Mucosa of rectum (tissue), 2 donors: Measurements from ENCODE around the gene XNDC1N.

Source experiments
- H3K27ac ChIP-seq, 2 donors: one replicate each; pipeline ENCODE4 v1.7.0; 2013; ENCODE audit warnings: inconsistent platforms in 2 of 2, low read depth in 2 of 2, low read length in 2 of 2
- H3K27me3 ChIP-seq, 2 donors: one replicate each; pipeline ENCODE4 v1.7.0; 2013; ENCODE audit warnings: low read length in 2 of 2; ENCODE audit not compliant: control insufficient read depth in 2 of 2, insufficient read depth in 2 of 2
- H3K36me3 ChIP-seq, 2 donors: one replicate each; pipeline ENCODE4 v1.7.0; 2013; ENCODE audit warnings: low read length in 2 of 2; ENCODE audit not compliant: control insufficient read depth in 2 of 2, insufficient read depth in 2 of 2
- H3K4me1 ChIP-seq, 2 donors: one replicate each; pipeline ENCODE4 v1.7.0; 2013; ENCODE audit warnings: low read length in 2 of 2, mild to moderate bottlenecking in 1 of 2; ENCODE audit not compliant: control insufficient read depth in 2 of 2, insufficient read depth in 2 of 2
- H3K4me3 ChIP-seq, 2 donors: one replicate each; pipeline ENCODE4 v1.7.0; 2013; ENCODE audit warnings: low read length in 2 of 2
- H3K9ac ChIP-seq, 2 donors: one replicate each; pipeline ENCODE4 v1.7.0; 2013; ENCODE audit warnings: low read length in 2 of 2, low read depth in 1 of 2, mild to moderate bottlenecking in 1 of 2
- H3K9me3 ChIP-seq, 2 donors: one replicate each; pipeline ENCODE4 v1.7.0; 2013; ENCODE audit warnings: low read length in 2 of 2; ENCODE audit not compliant: control insufficient read depth in 2 of 2
- donor health status: healthy.
- donor health status: Normal muscosa, but diverticular disease.

XNDC1N gene

DNA sequence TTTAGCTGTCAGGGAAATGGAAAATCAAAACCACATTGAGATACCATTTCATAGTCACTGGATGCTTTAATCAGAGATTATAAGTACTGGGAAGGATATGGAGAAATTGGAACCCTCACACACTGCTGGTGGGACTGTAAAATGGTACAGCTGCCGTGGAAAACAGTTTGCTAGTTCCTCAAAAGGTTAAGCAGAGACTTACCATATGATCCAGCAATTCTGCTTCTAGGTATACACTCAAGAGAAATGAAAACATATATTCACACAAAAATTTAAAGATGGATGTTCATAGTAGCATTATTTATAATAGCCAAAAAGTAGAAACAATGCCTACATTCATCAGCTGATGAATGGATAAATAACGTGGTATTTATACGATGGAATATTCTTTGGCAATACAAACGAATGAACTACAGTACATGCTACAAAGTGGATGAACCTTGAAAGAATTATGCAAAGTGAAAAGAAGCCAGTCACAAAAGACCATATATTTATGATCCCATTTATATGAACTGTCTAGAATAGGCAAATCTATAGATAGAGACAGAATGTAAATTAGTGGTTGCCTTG, 23.4 kb upstream of the XNDC1N start:
- Histone ChIP-seq H3K27me3 (no peaks in the 10 kb centered on the region), H3K9me3 (no peaks in the 10 kb centered on the region), H3K4me3 (no peak overlapping the region), H3K27ac (no peak overlapping the region), H3K4me1 (peaks cover 6 to 11% of the 10 kb centered on the region in 2 donors), H3K9ac (no peak overlapping the region), H3K36me3 (no peaks in the 10 kb centered on the region)

DNA sequence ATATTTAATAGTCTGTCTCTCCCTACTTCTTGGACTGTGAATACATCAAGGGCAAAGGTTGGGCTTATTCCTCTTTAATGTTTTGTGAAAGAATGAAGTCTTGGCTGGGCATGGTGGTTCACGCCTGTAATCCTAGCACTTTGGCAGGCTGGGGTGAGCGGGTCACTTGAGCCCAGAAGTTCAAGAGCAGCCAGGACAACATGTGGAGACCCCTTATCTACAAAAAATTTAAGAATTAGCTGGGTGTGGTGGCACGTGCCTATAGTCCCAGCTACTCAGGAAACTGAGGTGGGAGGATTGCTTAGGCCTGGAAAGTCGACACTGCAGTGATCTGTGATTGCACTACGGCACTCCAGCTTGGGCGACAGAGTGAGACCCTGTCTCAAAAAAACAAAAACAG, 20.6 kb upstream of the XNDC1N start:
- no peaks in the 10 kb centered on the region for H3K27me3 ChIP-seq
- H3K9ac ChIP-seq, result no peak overlapping the region
- peaks cover 0 to 2% of the 10 kb centered on the region in 2 donors for H3K36me3 ChIP-seq
- H3K4me3 ChIP-seq, result no peak overlapping the region
- no peaks in the 10 kb centered on the region for H3K9me3 ChIP-seq
- H3K27ac ChIP-seq, result no peak overlapping the region
- peaks cover 6 to 11% of the 10 kb centered on the region in 2 donors for H3K4me1 ChIP-seq

DNA sequence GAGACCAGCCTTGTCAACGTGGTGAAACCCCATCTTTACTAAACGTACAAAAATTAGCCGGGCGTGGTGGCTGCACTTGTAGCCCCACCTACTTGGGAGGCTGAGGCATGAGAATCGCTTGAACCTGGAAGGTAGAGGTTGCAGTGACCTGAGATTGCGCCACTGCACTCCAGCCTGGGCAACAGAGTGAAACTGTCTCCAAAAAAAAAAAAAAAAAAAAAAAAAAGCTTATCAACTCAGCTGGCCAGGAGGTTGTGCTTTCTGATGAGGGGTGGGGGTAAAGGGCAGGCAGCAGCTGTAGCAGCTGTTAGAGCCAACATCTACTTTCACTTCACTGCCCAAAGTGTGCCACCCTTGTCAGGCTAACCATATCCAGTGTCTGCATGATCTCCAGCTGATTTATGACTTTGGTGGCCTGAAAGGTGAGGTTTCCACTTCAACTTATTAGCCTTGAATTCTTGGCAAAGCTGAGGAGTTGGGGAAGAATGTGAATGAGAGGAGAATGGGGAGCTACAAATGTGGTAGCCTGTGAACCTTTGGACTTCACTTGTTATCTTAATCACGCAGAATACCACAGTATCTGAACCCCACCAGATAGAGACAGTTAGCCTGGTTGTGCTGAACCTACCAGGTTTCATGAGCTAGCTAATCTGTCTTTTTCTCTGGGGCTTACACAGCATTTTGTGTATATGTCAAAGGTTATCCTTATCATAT, 20.1 kb upstream of the XNDC1N start:
- Histone ChIP-seq H3K4me3 (no peak overlapping the region), H3K9ac (no peak overlapping the region), H3K36me3 (peaks cover 0 to 2% of the 10 kb centered on the region in 2 donors), H3K27ac (peak overlapping the region in 1 of 2 donors; percentile 26), H3K9me3 (no peaks in the 10 kb centered on the region), H3K4me1 (peaks cover 6 to 11% of the 10 kb centered on the region in 2 donors), H3K27me3 (no peaks in the 10 kb centered on the region)

DNA sequence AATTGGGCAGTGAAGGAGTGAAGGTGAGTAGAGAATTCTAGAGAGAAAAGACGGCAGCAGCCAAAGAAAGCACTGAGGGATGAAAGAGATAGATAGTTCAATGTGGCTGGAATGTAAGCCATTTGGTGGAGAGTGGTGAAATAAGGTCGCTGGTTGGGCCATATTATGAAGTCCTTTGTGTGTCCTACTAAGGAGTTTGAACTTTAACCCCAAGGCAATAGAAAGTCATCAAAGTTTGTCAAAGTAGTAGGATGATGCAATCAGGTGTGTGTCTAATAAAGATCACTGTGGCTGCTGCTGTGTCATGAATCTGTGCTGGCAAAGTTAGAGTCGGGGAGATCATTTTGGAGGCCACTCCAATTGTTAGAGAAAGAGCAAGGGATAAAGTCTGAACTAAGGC, 19.1 kb upstream of the XNDC1N start:
- Histone ChIP-seq H3K36me3 (peaks cover 0 to 2% of the 10 kb centered on the region in 2 donors), H3K4me1 (peaks cover 6 to 11% of the 10 kb centered on the region in 2 donors), H3K4me3 (no peak overlapping the region), H3K9me3 (no peaks in the 10 kb centered on the region), H3K27ac (no peak overlapping the region), H3K9ac (no peak overlapping the region), H3K27me3 (no peaks in the 10 kb centered on the region)

DNA sequence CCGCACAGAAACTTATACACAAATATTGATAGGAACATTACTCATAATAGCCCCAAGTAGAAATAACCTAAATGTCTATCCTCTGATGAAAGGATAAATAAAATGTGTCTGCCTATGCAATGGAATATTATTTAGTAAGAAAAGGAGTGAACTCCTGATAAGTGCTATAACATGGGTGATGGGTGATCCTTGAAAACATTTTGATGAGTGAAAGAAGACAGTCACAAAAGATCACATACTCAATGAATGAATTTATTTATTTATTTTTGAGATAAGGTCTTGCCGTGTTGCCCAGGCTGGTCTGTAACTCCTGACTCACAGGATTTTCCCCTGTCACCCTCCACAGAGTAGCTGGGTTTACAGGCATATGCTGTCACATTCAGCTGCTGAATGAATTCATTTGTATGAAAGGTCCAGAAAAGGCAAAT, 17.8 kb upstream of the XNDC1N start:
- Histone ChIP-seq H3K27me3 (no peaks in the 10 kb centered on the region), H3K4me1 (peaks cover 6 to 11% of the 10 kb centered on the region in 2 donors)

DNA sequence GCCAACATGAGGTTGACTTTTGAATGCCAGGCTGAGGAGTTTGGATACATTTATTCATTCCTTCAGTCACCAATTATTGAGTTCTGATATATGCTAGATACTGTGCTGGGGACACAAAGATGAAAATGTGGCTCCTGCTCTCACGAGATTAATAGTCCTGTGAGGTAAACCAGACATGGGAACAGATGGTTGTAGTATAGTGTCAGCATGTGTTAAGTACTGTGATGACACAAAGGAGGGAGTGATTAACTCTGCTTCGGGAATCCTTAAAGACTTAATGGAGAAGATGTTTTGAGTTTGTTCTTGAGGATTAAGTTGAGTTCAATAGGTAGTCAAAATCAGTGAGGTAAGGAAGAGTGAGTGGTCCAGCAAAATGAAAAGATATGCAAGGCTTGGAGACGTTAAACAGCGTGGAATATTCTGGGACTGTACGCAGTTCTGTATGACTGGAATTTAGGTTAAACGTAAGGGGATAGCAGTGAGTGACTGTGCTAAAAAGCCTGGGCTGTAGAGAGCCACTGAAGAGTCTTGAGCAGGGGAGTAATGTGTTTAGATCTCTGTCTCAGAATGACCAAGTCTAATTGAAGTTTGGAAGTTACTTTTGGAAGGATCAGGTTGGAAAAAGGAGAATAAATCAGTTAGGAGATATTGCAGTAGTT, 12.3 kb upstream of the XNDC1N start:
- Histone ChIP-seq H3K4me3 (no peak overlapping the region), H3K27ac (no peak overlapping the region), H3K36me3 (peaks cover 4 to 5% of the 10 kb centered on the region in 2 donors), H3K9me3 (no peaks in the 10 kb centered on the region), H3K9ac (no peak overlapping the region), H3K27me3 (no peaks in the 10 kb centered on the region), H3K4me1 (no peaks in the 10 kb centered on the region)

More for the DNA sequence above, 17.8 kb upstream of the XNDC1N start:
- Histone ChIP-seq H3K9me3 (no peaks in the 10 kb centered on the region), H3K4me3 (no peak overlapping the region), H3K27ac (no peak overlapping the region), H3K36me3 (peaks cover 0 to 2% of the 10 kb centered on the region in 2 donors), H3K9ac (peak overlapping the region in 1 of 2 donors; percentile 24)

DNA sequence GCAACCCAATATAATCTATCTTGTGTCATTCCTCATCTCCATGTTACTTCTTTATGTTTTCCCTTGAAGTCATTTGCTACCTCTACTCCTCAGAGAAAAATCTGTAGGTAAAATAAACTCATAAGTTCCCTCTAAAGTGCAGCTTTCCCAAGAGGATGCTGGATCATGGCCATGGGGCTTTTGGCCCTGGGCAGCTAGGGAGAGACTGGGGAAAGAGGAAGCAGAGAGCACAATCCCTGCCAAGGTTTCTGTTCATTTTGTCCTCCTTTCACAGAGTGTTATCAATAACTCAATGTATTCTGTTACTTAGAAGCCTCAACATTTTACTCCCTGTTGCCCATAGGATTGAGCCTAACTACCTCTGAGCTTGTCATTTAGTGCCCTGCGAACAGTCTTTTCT, 9.4 kb upstream of the XNDC1N start:
- no peak overlapping the region for H3K4me3 ChIP-seq
- no peak overlapping the region for H3K9ac ChIP-seq
- no peaks in the 10 kb centered on the region for H3K27me3 ChIP-seq
- H3K4me1 ChIP-seq, result no peaks in the 10 kb centered on the region
- no peak overlapping the region for H3K27ac ChIP-seq
- no peaks in the 10 kb centered on the region for H3K9me3 ChIP-seq
- H3K36me3 ChIP-seq, result peaks cover 3 to 4% of the 10 kb centered on the region in 2 donors

DNA sequence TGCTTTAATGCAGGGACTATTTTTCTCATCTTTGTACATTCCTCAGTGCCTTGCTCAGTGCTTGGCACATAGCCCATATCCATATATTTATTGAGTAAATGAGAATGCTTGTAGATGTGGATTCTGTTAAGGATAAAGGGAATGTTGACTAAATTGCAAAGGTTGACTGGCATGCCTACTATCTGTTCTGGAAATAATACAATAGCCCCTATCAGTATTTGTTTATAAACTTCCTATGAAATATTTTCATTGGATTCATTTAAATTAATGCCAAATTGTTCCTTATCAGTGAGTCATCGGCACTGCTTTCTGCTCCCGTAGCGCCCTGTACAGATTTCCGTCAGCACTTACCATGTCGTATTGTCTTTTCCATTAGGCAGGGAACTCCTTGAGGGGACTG, 8.4 kb upstream of the XNDC1N start:
- Histone ChIP-seq H3K9me3 (no peaks in the 10 kb centered on the region), H3K9ac (no peak overlapping the region), H3K36me3 (peaks cover 3 to 4% of the 10 kb centered on the region in 2 donors), H3K4me3 (no peak overlapping the region), H3K4me1 (no peaks in the 10 kb centered on the region), H3K27me3 (no peaks in the 10 kb centered on the region), H3K27ac (no peak overlapping the region)

DNA sequence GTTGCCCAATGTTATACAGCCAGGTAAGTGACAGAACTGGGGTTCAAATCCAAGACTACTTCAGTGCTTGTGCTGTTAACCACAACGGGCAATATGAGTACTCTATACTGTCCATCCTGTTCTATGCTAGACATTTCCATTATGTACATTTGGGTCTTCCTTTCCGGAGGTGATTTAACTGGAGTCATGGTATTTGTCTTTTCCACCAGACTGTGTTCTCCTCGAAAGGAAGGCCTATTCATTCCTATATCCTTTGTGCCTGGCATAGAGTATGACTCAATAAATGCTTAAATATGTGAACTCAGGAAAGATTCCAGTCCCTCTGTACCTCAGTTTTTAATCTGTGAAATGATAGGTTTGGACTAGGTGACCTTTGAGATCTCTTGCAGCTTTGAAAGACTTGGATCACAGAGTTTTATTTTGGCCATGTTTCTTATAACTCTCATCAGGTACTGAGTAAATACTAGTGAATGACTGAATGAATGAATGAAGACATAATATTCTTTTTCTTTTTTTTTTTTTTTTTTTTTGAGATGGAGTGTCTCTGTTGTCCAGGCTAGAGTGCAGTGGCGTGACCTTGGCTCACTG, 7.0 kb upstream of the XNDC1N start:
- no peaks in the 10 kb centered on the region for H3K27me3 ChIP-seq
- H3K4me1 ChIP-seq, result no peaks in the 10 kb centered on the region
- peaks cover 3 to 4% of the 10 kb centered on the region in 2 donors for H3K36me3 ChIP-seq

DNA sequence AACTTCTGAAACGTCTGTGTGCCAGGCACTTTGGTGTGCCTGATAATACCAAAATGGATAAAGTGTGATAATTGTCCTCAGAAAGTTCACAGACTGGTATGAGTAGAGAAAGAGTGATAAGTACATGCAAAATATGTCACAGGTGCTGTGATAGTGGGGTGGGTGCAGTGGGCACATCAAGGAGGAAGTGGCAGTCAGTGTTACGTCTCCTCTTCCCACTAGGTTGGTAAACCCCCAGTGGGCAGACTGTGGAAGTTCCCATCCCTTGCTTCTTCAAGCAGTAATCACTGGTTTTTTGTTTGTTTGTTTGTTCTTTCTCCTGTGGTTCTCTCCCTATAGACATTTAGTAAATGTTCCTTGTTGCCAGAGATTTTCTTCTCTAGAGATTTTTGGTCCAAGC, 5.8 kb upstream of the XNDC1N start:
- Histone ChIP-seq H3K9ac (no peak overlapping the region), H3K4me3 (no peak overlapping the region), H3K9me3 (no peaks in the 10 kb centered on the region), H3K4me1 (peaks cover 10 to 11% of the 10 kb centered on the region in 2 donors), H3K36me3 (peaks cover 3 to 4% of the 10 kb centered on the region in 2 donors), H3K27ac (no peak overlapping the region), H3K27me3 (no peaks in the 10 kb centered on the region)

More for the DNA sequence above, 7.0 kb upstream of the XNDC1N start:
- no peak overlapping the region for H3K9ac ChIP-seq
- H3K4me3 ChIP-seq, result no peak overlapping the region
- H3K9me3 ChIP-seq, result no peaks in the 10 kb centered on the region
- H3K27ac ChIP-seq, result no peak overlapping the region
